ENCODE data around the gene MTCL1. TPM values are rescaled to one million over a fixed set of nuclear protein-coding genes. Genes with fewer than 3 reads are reported as not detected.
"Not testable (repeated sequence)": the region's sequence is repeated elsewhere in the genome, so short reads cannot be mapped to it uniquely, and the experiment has no call there.

MTCL1 gene
- total RNA-seq, 1 donor from 2014 or later, result 2.5 TPM

GRCh38 chr18:8741117-8741516 is 35.8 kb downstream of the MTCL1 start:
- DNase-seq (ENCODE audit: low spot score) (no peak), ATAC-seq (no peak)

- no peak for ATAC-seq
- DNase-seq (ENCODE audit: low spot score), result no peak
These were observed 36.2 kb downstream of the MTCL1 start for GRCh38 chr18:8741532-8741931.

GRCh38 chr18:8742387-8743361 is 37.3 kb downstream of the MTCL1 start:
- ATAC-seq (no peak), DNase-seq (ENCODE audit: low spot score) (no peak)

- DNase-seq (ENCODE audit: low spot score), result no peak
- no peak for ATAC-seq
These were observed 38.7 kb downstream of the MTCL1 start for GRCh38 chr18:8744038-8744437.

GRCh38 chr18:8744656-8745055 is 39.3 kb downstream of the MTCL1 start:
- ATAC-seq, result no peak
- DNase-seq (ENCODE audit: low spot score), result no peak

GRCh38 chr18:8745355-8746014 is 40.1 kb downstream of the MTCL1 start:
- DNase-seq (ENCODE audit: low spot score) (no peak), ATAC-seq (no peak)

GRCh38 chr18:8747440-8747937 is 42.1 kb downstream of the MTCL1 start:
- peak; percentile 28 for ATAC-seq
- DNase-seq (ENCODE audit: low spot score), result no peak

GRCh38 chr18:8749492-8749891 is 44.1 kb downstream of the MTCL1 start:
- no peak for DNase-seq (ENCODE audit: low spot score)
- no peak for ATAC-seq

GRCh38 chr18:8750954-8751415 is 45.6 kb downstream of the MTCL1 start:
- ATAC-seq, result no peak
- DNase-seq (ENCODE audit: low spot score), result no peak

- no peak for ATAC-seq
- no peak for DNase-seq (ENCODE audit: low spot score)
These were observed 46.3 kb downstream of the MTCL1 start for GRCh38 chr18:8751692-8752091.

GRCh38 chr18:8752329-8752728 is 47.0 kb downstream of the MTCL1 start:
- ATAC-seq (no peak), DNase-seq (ENCODE audit: low spot score) (no peak)

GRCh38 chr18:8754995-8755960 is 49.9 kb downstream of the MTCL1 start:
- no peak for ATAC-seq
- DNase-seq (ENCODE audit: low spot score), result no peak

- ATAC-seq (no peak), DNase-seq (ENCODE audit: low spot score) (no peak)
These were observed 51.2 kb downstream of the MTCL1 start for GRCh38 chr18:8756571-8756970.

- ATAC-seq (no peak), DNase-seq (ENCODE audit: low spot score) (no peak)
These were observed 52.1 kb downstream of the MTCL1 start for GRCh38 chr18:8757396-8757997.

- no peak for ATAC-seq
- DNase-seq (ENCODE audit: low spot score), result no peak
These were observed 53.1 kb downstream of the MTCL1 start for GRCh38 chr18:8758466-8758865.

- ATAC-seq, result no peak
- DNase-seq (ENCODE audit: low spot score), result no peak
These were observed 55.6 kb downstream of the MTCL1 start for GRCh38 chr18:8760984-8761383.

- DNase-seq (ENCODE audit: low spot score); ATAC-seq: not testable (repeated sequence)
These were observed 56.2 kb downstream of the MTCL1 start for GRCh38 chr18:8761535-8761934.

GRCh38 chr18:8762968-8763367 is 57.6 kb downstream of the MTCL1 start:
- no peak for ATAC-seq
- no peak for DNase-seq (ENCODE audit: low spot score)

GRCh38 chr18:8763611-8764010 is 58.3 kb downstream of the MTCL1 start:
- DNase-seq (ENCODE audit: low spot score) (no peak), ATAC-seq (no peak)

GRCh38 chr18:8765783-8766463 is 60.6 kb downstream of the MTCL1 start:
- DNase-seq (ENCODE audit: low spot score) (no peak), ATAC-seq (no peak)

All from left lobe of liver (tissue), 2 donors.